HepG2 (cell line): ENCODE results near the gene OSBPL2. TPM values are rescaled to one million over a fixed set of nuclear protein-coding genes. Genes with fewer than 3 reads are reported as not detected.

Source experiments
- AKAP8 ChIP-seq: sonication (generic); formaldehyde crosslinking; IDR thresholded peaks from 2 replicates; pipeline ENCODE4 v1.5.1; 2020; ENCODE audit warnings: mild to moderate bottlenecking, missing genetic modification reagents
- ASH2L ChIP-seq: fragments of 300-600, 200-600 bp; sonication (generic); IDR thresholded peaks from 2 replicates; pipeline ENCODE4 v1.7.0; 2017; ENCODE audit warnings: low read depth, mild to moderate bottlenecking, moderate library complexity, mixed read lengths, low read length; ENCODE audit not compliant: insufficient read length
- CCAR2 ChIP-seq: fragments of 200-400 bp; formaldehyde crosslinking; optimal IDR thresholded peaks from 2 replicates; pipeline ENCODE3; 2018; ENCODE audit warnings: low read depth, mild to moderate bottlenecking, low read length, moderate library complexity
- FOXA1 ChIP-seq, 2 experiments: fragments of 450-650 bp in 1 of 2; sonication (generic) in 1 of 2; formaldehyde crosslinking in 1 of 2; IDR thresholded peaks; 2 replicates each; pipeline versions ENCODE4 v1.4.0 to v1.6.1; 2016 to 2020; ENCODE audit warnings: missing genetic modification reagents in 1 of 2
- FOXA3 ChIP-seq: IDR thresholded peaks from 2 replicates; pipeline ENCODE4 v1.6.1; 2016; ENCODE audit warnings: missing genetic modification reagents, missing compliant biosample characterization
- GZF1 ChIP-seq: sonication (generic); formaldehyde crosslinking; IDR thresholded peaks from 2 replicates; pipeline ENCODE4 v1.5.1; 2020; ENCODE audit warnings: mild to moderate bottlenecking, missing genetic modification reagents
- MIXL1 ChIP-seq: IDR thresholded peaks from 2 replicates; pipeline ENCODE4 v1.6.1; 2016
- MXI1 ChIP-seq: IDR thresholded peaks from 3 replicates; pipeline ENCODE4 v1.6.1; 2012; ENCODE audit warnings: low read depth, low read length, inconsistent platforms, borderline replicate concordance
- RBAK ChIP-seq: sonication (generic); formaldehyde crosslinking; IDR thresholded peaks from 2 replicates; pipeline ENCODE4 v1.5.1; 2020; ENCODE audit warnings: mild to moderate bottlenecking, missing genetic modification reagents
- RBM22 ChIP-seq: fragments of 200-400 bp; formaldehyde crosslinking; optimal IDR thresholded peaks from 2 replicates; pipeline ENCODE3; 2017; ENCODE audit warnings: mild to moderate bottlenecking, low read length, moderate library complexity
- SALL1 ChIP-seq: sonication (generic); formaldehyde crosslinking; IDR thresholded peaks from 2 replicates; pipeline ENCODE4 v1.8.0; 2022; ENCODE audit warnings: mild to moderate bottlenecking, missing genetic modification reagents
- TBX2 ChIP-seq: sonication (generic); formaldehyde crosslinking; IDR thresholded peaks from 2 replicates; pipeline ENCODE4 v1.5.0; 2020; ENCODE audit warnings: missing genetic modification reagents, mild to moderate bottlenecking, borderline replicate concordance
- ZMYM4 ChIP-seq: sonication (generic); formaldehyde crosslinking; IDR thresholded peaks from 2 replicates; pipeline ENCODE4 v1.8.1; 2023; ENCODE audit warnings: mild to moderate bottlenecking, missing genetic modification reagents
- ZNF225 ChIP-seq: sonication (generic); formaldehyde crosslinking; IDR thresholded peaks from 2 replicates; pipeline ENCODE4 v1.4.0; 2020; ENCODE audit warnings: mild to moderate bottlenecking, missing genetic modification reagents
- ZNF253 ChIP-seq: sonication (generic); formaldehyde crosslinking; IDR thresholded peaks from 2 replicates; pipeline ENCODE4 v1.8.0; 2022; ENCODE audit warnings: mild to moderate bottlenecking, missing genetic modification reagents, borderline replicate concordance
- ZNF598 ChIP-seq: sonication (generic); formaldehyde crosslinking; IDR thresholded peaks from 2 replicates; pipeline ENCODE4 v1.5.1; 2020; ENCODE audit warnings: mild to moderate bottlenecking, missing genetic modification reagents, borderline replicate concordance
- polyA plus RNA-seq, 8 experiments: library from polyadenylated mRNA; depleted of rRNA in 3 of 8; stranded (reverse) in 7 of 8; unstranded in 1 of 8; fragments of >200 nt; fragmentation: Illumina TruSeq in 4 of 8; extraction: Trizol in 4 of 8; gene quantifications; 2 replicates each; pipeline versions ENCODE4 v1.2.1 to v1.2.3, GENCODE V29; 2011 to 2016; ENCODE audit warnings: low read depth in 4 of 8, missing spikeins in 1 of 8, mixed read lengths in 1 of 8; ENCODE audit not compliant: insufficient read depth in 1 of 8
- total RNA-seq, 5 experiments: library from RNA; depleted of rRNA; stranded (reverse); fragments of >200 nt; fragmentation: Illumina TruSeq; extraction: Trizol; gene quantifications; 2 replicates each; pipeline ENCODE4 v1.2.3, GENCODE V29; 2016; ENCODE audit warnings: low read depth in 1 of 5
- TF ChIP-seq, protein P1 (sequence below), 2 experiments: IDR thresholded peaks; 2 replicates each; pipeline ENCODE4 v1.6.1; 2011 to 2012; ENCODE audit warnings: low read length in 2 of 2, borderline replicate concordance in 1 of 2, low read depth in 1 of 2, mild to moderate bottlenecking in 1 of 2, moderate library complexity in 1 of 2
- TF ChIP-seq, protein P2 (sequence below): sonication (generic); IDR thresholded peaks from 2 replicates; pipeline ENCODE4 v1.6.1; 2016; ENCODE audit warnings: low read depth, borderline replicate concordance
- TF ChIP-seq, protein P3 (sequence below): sonication (generic); formaldehyde crosslinking; IDR thresholded peaks from 2 replicates; pipeline ENCODE4 v1.4.0; 2020; ENCODE audit warnings: missing genetic modification reagents

The OSBPL2 gene
- total and polyA plus RNA-seq, 2 of the 13 experiments (the other 11 are each of a cell fraction or from before 2014, with no cell fraction given): 18.5 to 37.4 TPM

DNA sequence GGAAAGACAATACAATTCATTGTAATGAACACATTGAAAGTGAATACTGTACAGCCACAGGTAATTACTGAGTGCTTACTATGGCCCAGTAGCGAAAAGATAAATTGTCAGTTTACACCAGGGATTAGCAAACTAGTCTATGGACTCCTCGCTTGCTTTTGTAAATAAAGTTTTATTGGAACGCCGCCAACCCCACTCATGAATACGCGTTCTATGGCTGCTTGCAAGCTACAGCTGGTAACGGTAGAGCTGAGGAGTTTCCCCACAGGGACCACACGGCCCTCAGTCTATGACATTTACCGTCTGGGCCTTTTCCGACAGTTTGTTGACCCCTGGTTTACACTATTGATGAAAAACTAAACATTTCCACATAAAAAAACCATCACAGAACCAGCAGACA lies 104.6 kb downstream of the OSBPL2 start (continued):
- peak; percentile 54 for TF ChIP-seq ASH2L
- TF ChIP-seq RBAK (CRISPR knock-in tag): peak; percentile 89
- TF ChIP-seq FOXA3: peak; percentile 63; the same call in 1 of the 2 replicates
- TF ChIP-seq ZMYM4: peak; percentile 51; the same call in 1 of the 2 replicates
- TF ChIP-seq, protein P1, sequence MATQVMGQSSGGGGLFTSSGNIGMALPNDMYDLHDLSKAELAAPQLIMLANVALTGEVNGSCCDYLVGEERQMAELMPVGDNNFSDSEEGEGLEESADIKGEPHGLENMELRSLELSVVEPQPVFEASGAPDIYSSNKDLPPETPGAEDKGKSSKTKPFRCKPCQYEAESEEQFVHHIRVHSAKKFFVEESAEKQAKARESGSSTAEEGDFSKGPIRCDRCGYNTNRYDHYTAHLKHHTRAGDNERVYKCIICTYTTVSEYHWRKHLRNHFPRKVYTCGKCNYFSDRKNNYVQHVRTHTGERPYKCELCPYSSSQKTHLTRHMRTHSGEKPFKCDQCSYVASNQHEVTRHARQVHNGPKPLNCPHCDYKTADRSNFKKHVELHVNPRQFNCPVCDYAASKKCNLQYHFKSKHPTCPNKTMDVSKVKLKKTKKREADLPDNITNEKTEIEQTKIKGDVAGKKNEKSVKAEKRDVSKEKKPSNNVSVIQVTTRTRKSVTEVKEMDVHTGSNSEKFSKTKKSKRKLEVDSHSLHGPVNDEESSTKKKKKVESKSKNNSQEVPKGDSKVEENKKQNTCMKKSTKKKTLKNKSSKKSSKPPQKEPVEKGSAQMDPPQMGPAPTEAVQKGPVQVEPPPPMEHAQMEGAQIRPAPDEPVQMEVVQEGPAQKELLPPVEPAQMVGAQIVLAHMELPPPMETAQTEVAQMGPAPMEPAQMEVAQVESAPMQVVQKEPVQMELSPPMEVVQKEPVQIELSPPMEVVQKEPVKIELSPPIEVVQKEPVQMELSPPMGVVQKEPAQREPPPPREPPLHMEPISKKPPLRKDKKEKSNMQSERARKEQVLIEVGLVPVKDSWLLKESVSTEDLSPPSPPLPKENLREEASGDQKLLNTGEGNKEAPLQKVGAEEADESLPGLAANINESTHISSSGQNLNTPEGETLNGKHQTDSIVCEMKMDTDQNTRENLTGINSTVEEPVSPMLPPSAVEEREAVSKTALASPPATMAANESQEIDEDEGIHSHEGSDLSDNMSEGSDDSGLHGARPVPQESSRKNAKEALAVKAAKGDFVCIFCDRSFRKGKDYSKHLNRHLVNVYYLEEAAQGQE (IDR thresholded peaks at IDR 0.05; ENCODE audit: borderline replicate concordance in 1 of 2, low read depth in 1 of 2, low read length in 2 of 2): no peak
- TF ChIP-seq, protein P2, sequence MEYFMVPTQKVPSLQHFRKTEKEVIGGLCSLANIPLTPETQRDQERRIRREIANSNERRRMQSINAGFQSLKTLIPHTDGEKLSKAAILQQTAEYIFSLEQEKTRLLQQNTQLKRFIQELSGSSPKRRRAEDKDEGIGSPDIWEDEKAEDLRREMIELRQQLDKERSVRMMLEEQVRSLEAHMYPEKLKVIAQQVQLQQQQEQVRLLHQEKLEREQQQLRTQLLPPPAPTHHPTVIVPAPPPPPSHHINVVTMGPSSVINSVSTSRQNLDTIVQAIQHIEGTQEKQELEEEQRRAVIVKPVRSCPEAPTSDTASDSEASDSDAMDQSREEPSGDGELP: peak; percentile 84
- TF ChIP-seq CCAR2: no peak
- no peak for TF ChIP-seq ZNF225
- TF ChIP-seq TBX2 (CRISPR knock-in tag): peak; percentile 24; the same call in 1 of the 2 replicates
- TF ChIP-seq GZF1 (CRISPR knock-in tag): 0 out of 2 replicates have a peak, but pooled peaks have one; percentile 66
- TF ChIP-seq ZNF598 (CRISPR knock-in tag): no peak
- TF ChIP-seq, protein P3, sequence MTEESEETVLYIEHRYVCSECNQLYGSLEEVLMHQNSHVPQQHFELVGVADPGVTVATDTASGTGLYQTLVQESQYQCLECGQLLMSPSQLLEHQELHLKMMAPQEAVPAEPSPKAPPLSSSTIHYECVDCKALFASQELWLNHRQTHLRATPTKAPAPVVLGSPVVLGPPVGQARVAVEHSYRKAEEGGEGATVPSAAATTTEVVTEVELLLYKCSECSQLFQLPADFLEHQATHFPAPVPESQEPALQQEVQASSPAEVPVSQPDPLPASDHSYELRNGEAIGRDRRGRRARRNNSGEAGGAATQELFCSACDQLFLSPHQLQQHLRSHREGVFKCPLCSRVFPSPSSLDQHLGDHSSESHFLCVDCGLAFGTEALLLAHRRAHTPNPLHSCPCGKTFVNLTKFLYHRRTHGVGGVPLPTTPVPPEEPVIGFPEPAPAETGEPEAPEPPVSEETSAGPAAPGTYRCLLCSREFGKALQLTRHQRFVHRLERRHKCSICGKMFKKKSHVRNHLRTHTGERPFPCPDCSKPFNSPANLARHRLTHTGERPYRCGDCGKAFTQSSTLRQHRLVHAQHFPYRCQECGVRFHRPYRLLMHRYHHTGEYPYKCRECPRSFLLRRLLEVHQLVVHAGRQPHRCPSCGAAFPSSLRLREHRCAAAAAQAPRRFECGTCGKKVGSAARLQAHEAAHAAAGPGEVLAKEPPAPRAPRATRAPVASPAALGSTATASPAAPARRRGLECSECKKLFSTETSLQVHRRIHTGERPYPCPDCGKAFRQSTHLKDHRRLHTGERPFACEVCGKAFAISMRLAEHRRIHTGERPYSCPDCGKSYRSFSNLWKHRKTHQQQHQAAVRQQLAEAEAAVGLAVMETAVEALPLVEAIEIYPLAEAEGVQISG: no peak
- peak; percentile 17; the same call in 1 of the 3 replicates for TF ChIP-seq MXI1
- TF ChIP-seq AKAP8 (CRISPR knock-in tag): no peak
- no peak for TF ChIP-seq ZNF253 (CRISPR knock-in tag)
- TF ChIP-seq SALL1 (CRISPR knock-in tag): peak; percentile 60
- TF ChIP-seq RBM22: peak; percentile 73
- 0 out of 2 replicates have a peak, but pooled peaks have one; percentile 14 for TF ChIP-seq FOXA1 (IDR thresholded peaks at IDR 0.05)
- 0 out of 2 replicates have a peak, but pooled peaks have one; percentile 12 for TF ChIP-seq FOXA1 (CRISPR knock-in tag; IDR thresholded peaks at IDR 0.05)
- TF ChIP-seq MIXL1 (CRISPR knock-in tag): 0 out of 2 replicates have a peak, but pooled peaks have one; percentile 55
